Subcutaneous abdominal adipose tissue (tissue), 5 donors: Measurements from ENCODE around the gene NUP155.
"Not testable (repeated sequence)": the region's sequence is repeated elsewhere in the genome, so short reads cannot be mapped to it uniquely, and the experiment has no call there.

ENCODE experiments used
- H3K27ac ChIP-seq: one replicate; pipeline ENCODE4 v1.7.0; 2013; ENCODE audit warnings: low read depth, mild to moderate bottlenecking, inconsistent platforms, low read length, moderate library complexity
- H3K27me3 ChIP-seq, 5 donors: one replicate each; pipeline ENCODE4 v1.7.0; 2013; ENCODE audit warnings: low read length in 5 of 5, inconsistent platforms in 1 of 5; ENCODE audit not compliant: control insufficient read depth in 5 of 5, insufficient read depth in 4 of 5
- H3K36me3 ChIP-seq, 5 donors: one replicate each; pipeline ENCODE4 v1.7.0; 2013; ENCODE audit warnings: low read length in 5 of 5; ENCODE audit not compliant: control insufficient read depth in 5 of 5, insufficient read depth in 5 of 5
- H3K4me1 ChIP-seq, 5 donors: one replicate each; pipeline ENCODE4 v1.7.0; 2013; ENCODE audit warnings: low read length in 5 of 5, mild to moderate bottlenecking in 3 of 5, moderate library complexity in 1 of 5; ENCODE audit not compliant: control insufficient read depth in 5 of 5, insufficient read depth in 5 of 5
- H3K4me3 ChIP-seq, 5 donors: one replicate each; pipeline ENCODE4 v1.7.0; 2013; ENCODE audit warnings: low read length in 5 of 5, low read depth in 1 of 5
- H3K9ac ChIP-seq, 5 donors: one replicate each; pipeline ENCODE4 v1.7.0; 2013; ENCODE audit warnings: low read length in 5 of 5, mild to moderate bottlenecking in 4 of 5, moderate library complexity in 3 of 5
- H3K9me3 ChIP-seq, 5 donors: one replicate each; pipeline ENCODE4 v1.7.0; 2013; ENCODE audit warnings: low read length in 5 of 5; ENCODE audit not compliant: control insufficient read depth in 5 of 5
- donor health status: healthy.
- donor health status: healthy.
- donor health status: healthy.
- donor health status: healthy.
- donor health status: healthy.

Gene NUP155

GRCh38 chr5:37370864-37371726, at the start of gene NUP155:
NUP155 (minus strand) TSS chr5:37371106; CDS start chr5:37370977, 129 bp downstream.
- H3K4me3 ChIP-seq, result peak within 1 kb of the TSS; percentile 86 to 98 (median 95)
- no peaks in the 10 kb centered on the region for H3K9me3 ChIP-seq
- H3K36me3 ChIP-seq, result no peaks in the 10 kb centered on the region
- peak within 1 kb of the TSS; percentile 84 to 94 (median 92) for H3K9ac ChIP-seq
- H3K4me1 ChIP-seq, result peaks cover 3 to 38% (median 34%) of the 10 kb centered on the region in 5 donors
- H3K27me3 ChIP-seq, result no peaks in the 10 kb centered on the region
- H3K27ac ChIP-seq, result peak within 1 kb of the TSS; percentile 82

GRCh38 chr5:37417347-37417746, 46.4 kb upstream of the NUP155 start:
- H3K9me3 ChIP-seq, result no peaks in the 10 kb centered on the region
- H3K27ac ChIP-seq, result no peak overlapping the region
- no peak overlapping the region for H3K4me3 ChIP-seq
- H3K4me1 ChIP-seq, result no peaks in the 10 kb centered on the region
- H3K27me3 ChIP-seq, result no peaks in the 10 kb centered on the region
- H3K36me3 ChIP-seq, result peaks cover 5 to 23% (median 11%) of the 10 kb centered on the region in 5 donors
- H3K9ac ChIP-seq, result no peak overlapping the region

DNA sequence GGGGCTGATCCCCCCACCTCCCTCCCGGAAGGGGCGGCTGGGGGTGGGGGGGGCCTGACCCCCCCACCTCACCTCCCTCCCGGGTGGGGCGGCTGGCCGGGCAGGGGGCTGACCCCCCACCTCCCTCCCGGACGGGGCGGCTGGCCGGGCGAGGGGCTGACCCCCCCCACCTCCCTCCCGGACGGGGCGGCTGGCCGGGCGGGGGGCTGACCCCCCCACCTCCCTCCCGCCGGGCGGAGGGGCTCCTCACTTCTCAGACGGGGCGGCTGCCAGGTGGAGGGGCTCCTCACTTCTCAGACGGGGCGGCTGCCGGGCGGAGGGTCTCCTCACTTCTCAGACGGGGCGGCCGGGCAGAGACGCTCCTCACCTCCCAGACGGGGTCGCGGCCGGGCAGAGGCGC, 44.5 kb upstream of the NUP155 start:
- not testable (repeated sequence) for H3K27ac ChIP-seq, H3K9me3 ChIP-seq, H3K9ac ChIP-seq, H3K27me3 ChIP-seq, H3K4me1 ChIP-seq, H3K4me3 ChIP-seq
- peaks cover 3 to 22% (median 12%) of the 10 kb centered on the region in 5 donors for H3K36me3 ChIP-seq

- H3K9ac ChIP-seq, result no peak overlapping the region
- no peak overlapping the region for H3K27ac ChIP-seq
- H3K9me3 ChIP-seq, result no peaks in the 10 kb centered on the region
- H3K4me3 ChIP-seq, result no peak overlapping the region
- H3K36me3 ChIP-seq, result peaks cover 0 to 35% (median 16%) of the 10 kb centered on the region in 5 donors
- no peaks in the 10 kb centered on the region for H3K4me1 ChIP-seq
- H3K27me3 ChIP-seq, result no peaks in the 10 kb centered on the region
Measured at GRCh38 chr5:37412515-37412914, 41.6 kb upstream of the NUP155 start.

DNA sequence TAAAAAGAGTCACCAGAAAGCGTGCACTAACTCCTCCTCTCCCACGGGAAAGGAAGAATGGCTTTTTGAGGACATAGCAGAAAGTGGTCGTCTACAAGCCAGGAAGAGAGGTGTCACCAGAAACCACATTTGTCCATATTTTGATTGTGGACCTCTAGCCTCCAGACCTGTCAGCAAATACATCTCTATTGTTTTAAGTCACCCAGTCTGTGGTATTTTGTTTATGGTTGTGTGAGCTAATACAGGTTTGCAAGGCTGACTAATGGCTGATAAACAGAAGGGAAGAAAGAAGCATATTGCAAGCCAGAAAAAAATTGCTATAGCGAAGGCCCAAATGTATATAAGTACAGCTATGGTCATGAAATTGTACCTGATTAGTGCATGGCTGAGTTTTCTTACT, 29.6 kb upstream of the NUP155 start:
- no peaks in the 10 kb centered on the region for H3K27me3 ChIP-seq
- H3K27ac ChIP-seq, result no peak overlapping the region
- no peak overlapping the region for H3K4me3 ChIP-seq
- H3K9ac ChIP-seq, result no peak overlapping the region
- H3K36me3 ChIP-seq, result peaks cover 14 to 41% (median 20%) of the 10 kb centered on the region in 5 donors
- H3K4me1 ChIP-seq, result no peaks in the 10 kb centered on the region
- H3K9me3 ChIP-seq, result no peaks in the 10 kb centered on the region

DNA sequence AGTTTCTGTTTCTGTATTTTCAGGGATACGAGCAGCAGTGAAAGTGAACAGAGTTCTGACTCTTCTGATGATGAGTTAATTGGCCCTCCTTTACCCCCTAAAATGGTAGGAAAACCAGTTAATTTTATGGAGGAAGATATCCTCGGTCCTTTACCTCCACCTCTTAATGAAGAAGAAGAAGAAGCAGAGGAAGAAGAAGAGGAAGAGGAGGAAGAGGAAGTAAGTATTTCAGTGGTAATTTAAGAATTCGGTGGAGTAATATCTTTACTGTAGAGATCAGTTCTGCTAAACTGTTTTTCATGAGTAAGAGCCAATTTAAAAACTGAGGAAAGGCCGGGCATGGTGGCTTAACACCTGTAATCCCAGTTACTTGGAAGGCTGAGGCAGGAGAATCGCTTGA, 25.4 kb upstream of the NUP155 start:
- Histone ChIP-seq H3K9me3 (no peaks in the 10 kb centered on the region), H3K36me3 (peaks cover 20 to 58% (median 29%) of the 10 kb centered on the region in 5 donors), H3K9ac (peak overlapping the region in 1 of 5 donors; percentile 40), H3K4me3 (no peak overlapping the region), H3K4me1 (no peaks in the 10 kb centered on the region), H3K27ac (no peak overlapping the region), H3K27me3 (no peaks in the 10 kb centered on the region)

DNA sequence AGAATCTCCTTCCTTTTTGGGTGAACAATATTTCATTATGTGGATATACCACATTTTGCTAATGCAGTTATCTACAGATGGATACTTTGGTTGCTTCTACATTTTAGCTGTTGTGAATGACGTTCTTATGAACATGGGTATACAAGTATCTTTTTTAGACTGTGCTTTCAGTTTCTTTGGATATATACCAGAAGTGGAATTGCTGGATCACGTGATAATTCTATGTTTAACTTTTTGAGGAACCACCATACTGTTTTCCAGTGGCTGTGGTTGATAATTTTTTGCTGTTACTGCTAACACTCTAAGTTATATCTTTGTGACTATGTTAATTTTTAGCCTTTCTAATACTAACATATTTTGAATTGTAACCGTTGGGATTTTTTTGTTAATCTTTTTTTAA, 20.7 kb upstream of the NUP155 start:
- peaks cover 10 to 43% (median 24%) of the 10 kb centered on the region in 5 donors for H3K36me3 ChIP-seq
- H3K9ac ChIP-seq, result no peak overlapping the region

DNA sequence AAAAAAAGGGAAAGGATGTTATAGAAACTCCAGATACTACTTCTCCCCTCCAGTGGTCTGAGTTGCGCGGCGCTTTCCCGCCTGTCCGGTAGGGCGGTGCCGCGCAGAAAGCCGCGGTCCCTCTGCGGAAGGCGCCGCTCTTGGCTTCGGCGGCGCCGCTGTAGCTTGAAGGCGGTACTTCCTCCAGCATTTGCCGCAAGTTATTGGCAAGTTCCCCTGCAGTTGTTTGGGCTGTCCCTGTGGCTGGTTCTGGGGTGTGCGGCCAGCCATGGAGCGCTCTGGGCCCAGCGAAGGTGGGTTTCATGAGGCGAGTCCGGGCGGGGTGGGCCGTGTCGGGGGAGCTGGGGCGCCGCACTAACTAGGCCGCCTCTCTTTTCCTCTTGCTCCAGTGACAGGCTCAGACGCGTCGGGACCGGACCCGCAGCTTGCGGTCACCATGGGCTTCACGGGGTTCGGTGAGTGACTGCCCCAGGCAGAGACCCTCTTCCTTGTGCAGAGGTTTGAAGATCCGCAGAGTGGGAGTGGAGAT, 8.3 kb upstream of the NUP155 start, which contains the start of gene WDR70:
TSS of gene WDR70 (plus strand) at position 219 of the 529 bp plus-strand sequence. CDS start at position 269, 50 bp downstream.
- Histone ChIP-seq H3K27ac (peak within 1 kb of the TSS; percentile 54), H3K36me3 (peaks cover 0 to 21% (median 2%) of the 10 kb centered on the region in 5 donors), H3K9ac (peak within 1 kb of the TSS in 4 of 5 donors; percentile 77 to 86 (median 81)), H3K4me3 (peak within 1 kb of the TSS; percentile 75 to 86 (median 83))
- not testable (repeated sequence) for H3K27me3 ChIP-seq, H3K4me1 ChIP-seq, H3K9me3 ChIP-seq

More for the DNA sequence above, 20.7 kb upstream of the NUP155 start:
- H3K4me1 ChIP-seq, result no peaks in the 10 kb centered on the region
- H3K27me3 ChIP-seq, result no peaks in the 10 kb centered on the region
- H3K27ac ChIP-seq, result no peak overlapping the region
- no peaks in the 10 kb centered on the region for H3K9me3 ChIP-seq
- peak overlapping the region in 1 of 5 donors; percentile 13 for H3K4me3 ChIP-seq

DNA sequence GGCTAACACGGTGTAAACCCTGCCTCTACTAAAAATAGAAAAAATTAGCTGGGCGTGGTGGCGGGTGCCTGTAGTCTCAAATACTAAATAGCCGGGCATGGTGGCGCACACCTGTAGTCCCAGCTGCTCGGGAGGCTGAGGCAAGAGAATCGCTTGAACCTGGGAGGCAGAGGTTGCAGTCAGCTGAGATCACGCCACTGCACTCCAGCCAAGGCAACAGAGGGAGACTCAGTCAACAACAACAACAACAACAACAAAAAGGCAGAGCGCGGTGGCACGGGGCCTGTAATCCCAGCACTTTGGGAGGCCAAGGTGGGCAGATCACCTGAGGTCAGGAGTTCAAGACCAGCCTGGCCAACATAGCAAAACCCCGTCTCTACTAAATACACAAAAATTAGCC, 7.2 kb upstream of the NUP155 start:
- not testable (repeated sequence) for H3K27me3 ChIP-seq, H3K9me3 ChIP-seq, H3K9ac ChIP-seq, H3K4me3 ChIP-seq, H3K4me1 ChIP-seq, H3K27ac ChIP-seq
- H3K36me3 ChIP-seq, result peaks cover 0 to 11% (median 2%) of the 10 kb centered on the region in 5 donors

GRCh38 chr5:37375091-37375490, 4.2 kb upstream of the NUP155 start:
- H3K9ac ChIP-seq, result no peak overlapping the region
- no peak overlapping the region for H3K27ac ChIP-seq
- peaks cover 0 to 22% (median 18%) of the 10 kb centered on the region in 5 donors for H3K4me1 ChIP-seq
- H3K36me3 ChIP-seq, result no peaks in the 10 kb centered on the region
- no peak overlapping the region for H3K4me3 ChIP-seq
- no peaks in the 10 kb centered on the region for H3K27me3 ChIP-seq
- no peaks in the 10 kb centered on the region for H3K9me3 ChIP-seq
